Measurements from ENCODE around the gene TSNAX. TPM values are rescaled to one million over a fixed set of nuclear protein-coding genes. Genes with fewer than 3 reads are reported as not detected.

Gene TSNAX
- total and polyA plus RNA-seq, 2 of the 8 experiments (the other 6 are each of a cell fraction or from before 2014, with no cell fraction given): 7.7 to 34.0 TPM

- TF ChIP-seq CREB1 (IDR thresholded peaks at IDR 0.05): no peak
These were observed 30.8 kb upstream of the TSNAX start (continued) for GRCh38 chr1:231497629-231498152.
